Measurements from ENCODE around the gene CISD3. TPM values are rescaled to one million over a fixed set of nuclear protein-coding genes. Genes with fewer than 3 reads are reported as not detected.
A peak's percentile ranks its signal among the peaks of the same experiment; 100 is the strongest.

CISD3 gene
- 1 to 10 TPM; 4.5 to 9.0 TPM for total RNA-seq
- 100 to 1,000 TPM in 1 of 2 donors, 10 to 100 TPM in 1; 65.6 to 152 TPM for polyA plus RNA-seq

DNA sequence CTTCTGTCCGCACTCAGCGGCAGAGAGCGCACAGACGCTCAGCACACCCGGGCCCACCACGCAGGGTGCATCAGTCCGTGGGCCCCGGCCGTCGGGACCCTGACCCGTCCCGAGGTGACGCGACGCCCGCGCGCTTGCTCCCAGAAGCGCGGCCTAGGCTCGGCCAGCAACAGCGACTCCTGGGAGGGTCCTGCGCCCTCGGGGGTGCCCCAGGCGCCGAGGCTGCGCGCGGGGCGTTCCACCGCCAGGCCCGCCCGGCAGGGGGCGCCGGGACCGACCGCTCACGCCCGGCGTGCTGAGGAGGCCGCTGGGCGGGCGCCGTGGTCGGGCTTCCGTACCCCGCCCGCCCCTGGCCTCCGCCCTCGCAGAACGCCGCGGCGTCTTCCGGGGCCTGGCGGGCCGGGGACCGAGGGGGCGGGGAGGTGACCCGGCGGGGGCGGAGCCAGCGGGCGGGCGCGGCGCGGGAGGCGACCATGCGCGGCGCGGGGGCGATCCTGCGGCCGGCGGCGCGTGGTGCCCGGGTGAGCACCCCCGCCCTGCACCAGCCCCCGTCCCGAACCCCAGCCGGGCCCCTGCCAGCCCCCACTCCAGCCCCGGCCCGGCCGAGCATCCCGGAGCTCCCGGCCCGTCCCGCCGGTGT lies at the start of gene CISD3:
Gene CISD3, plus strand, starts transcription at position 456 of the 640 bp plus-strand sequence. Its CDS starts 18 bp downstream, at position 474.
- Histone ChIP-seq H3K36me3 (ENCODE audit: control insufficient read depth in 4 of 4, insufficient read depth in 3 of 4, low read depth in 1 of 4, low read length in 3 of 4) (peaks cover 0 to 3% (median 1%) of the 10 kb centered on the region in 4 donors), H3K4me1 (ENCODE audit: control insufficient read depth in 4 of 4, insufficient read depth in 4 of 4, low read length in 3 of 4) (peaks cover 17 to 44% (median 33%) of the 10 kb centered on the region in 4 donors), H3K9ac (ENCODE audit: low read depth in 1 of 2, low read length in 2 of 2) (peak within 1 kb of the TSS; percentile 93 to 97), H3K9me3 (ENCODE audit: control insufficient read depth in 4 of 4, low read length in 3 of 4) (no peaks in the 10 kb centered on the region), H3K4me3 (ENCODE audit: low read depth in 1 of 3, low read length in 3 of 3) (peak within 1 kb of the TSS; percentile 87 to 98 (median 95)), H3K27ac (ENCODE audit: low read depth in 1 of 2, low read length in 2 of 2) (peak within 1 kb of the TSS; percentile 98), H3K27me3 (ENCODE audit: control insufficient read depth in 4 of 4, insufficient read depth in 4 of 4, low read length in 3 of 4) (no peaks in the 10 kb centered on the region)
- peak; percentile 87 for DNase-seq (ENCODE audit: low spot score)
- under 1% methylated on average over 92 of the region's 92 CpGs for WGBS
- TF ChIP-seq, protein P1, sequence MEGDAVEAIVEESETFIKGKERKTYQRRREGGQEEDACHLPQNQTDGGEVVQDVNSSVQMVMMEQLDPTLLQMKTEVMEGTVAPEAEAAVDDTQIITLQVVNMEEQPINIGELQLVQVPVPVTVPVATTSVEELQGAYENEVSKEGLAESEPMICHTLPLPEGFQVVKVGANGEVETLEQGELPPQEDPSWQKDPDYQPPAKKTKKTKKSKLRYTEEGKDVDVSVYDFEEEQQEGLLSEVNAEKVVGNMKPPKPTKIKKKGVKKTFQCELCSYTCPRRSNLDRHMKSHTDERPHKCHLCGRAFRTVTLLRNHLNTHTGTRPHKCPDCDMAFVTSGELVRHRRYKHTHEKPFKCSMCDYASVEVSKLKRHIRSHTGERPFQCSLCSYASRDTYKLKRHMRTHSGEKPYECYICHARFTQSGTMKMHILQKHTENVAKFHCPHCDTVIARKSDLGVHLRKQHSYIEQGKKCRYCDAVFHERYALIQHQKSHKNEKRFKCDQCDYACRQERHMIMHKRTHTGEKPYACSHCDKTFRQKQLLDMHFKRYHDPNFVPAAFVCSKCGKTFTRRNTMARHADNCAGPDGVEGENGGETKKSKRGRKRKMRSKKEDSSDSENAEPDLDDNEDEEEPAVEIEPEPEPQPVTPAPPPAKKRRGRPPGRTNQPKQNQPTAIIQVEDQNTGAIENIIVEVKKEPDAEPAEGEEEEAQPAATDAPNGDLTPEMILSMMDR (IDR thresholded peaks at IDR 0.05; ENCODE audit: low read depth, low read length, missing input control), result peak; percentile 79
- TF ChIP-seq RAD21 (IDR thresholded peaks at IDR 0.05), result peak in 1 of 2 donors; percentile 35
- TF ChIP-seq, protein P2, sequence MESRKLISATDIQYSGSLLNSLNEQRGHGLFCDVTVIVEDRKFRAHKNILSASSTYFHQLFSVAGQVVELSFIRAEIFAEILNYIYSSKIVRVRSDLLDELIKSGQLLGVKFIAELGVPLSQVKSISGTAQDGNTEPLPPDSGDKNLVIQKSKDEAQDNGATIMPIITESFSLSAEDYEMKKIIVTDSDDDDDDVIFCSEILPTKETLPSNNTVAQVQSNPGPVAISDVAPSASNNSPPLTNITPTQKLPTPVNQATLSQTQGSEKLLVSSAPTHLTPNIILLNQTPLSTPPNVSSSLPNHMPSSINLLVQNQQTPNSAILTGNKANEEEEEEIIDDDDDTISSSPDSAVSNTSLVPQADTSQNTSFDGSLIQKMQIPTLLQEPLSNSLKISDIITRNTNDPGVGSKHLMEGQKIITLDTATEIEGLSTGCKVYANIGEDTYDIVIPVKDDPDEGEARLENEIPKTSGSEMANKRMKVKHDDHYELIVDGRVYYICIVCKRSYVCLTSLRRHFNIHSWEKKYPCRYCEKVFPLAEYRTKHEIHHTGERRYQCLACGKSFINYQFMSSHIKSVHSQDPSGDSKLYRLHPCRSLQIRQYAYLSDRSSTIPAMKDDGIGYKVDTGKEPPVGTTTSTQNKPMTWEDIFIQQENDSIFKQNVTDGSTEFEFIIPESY (IDR thresholded peaks at IDR 0.05), result no peak

GRCh38 chr17:38681096-38681495 lies 49.0 kb upstream of the CISD3 start:
- TF ChIP-seq JUND (IDR thresholded peaks at IDR 0.05) (no peak), SP1 (IDR thresholded peaks at IDR 0.05) (no peak), REST (IDR thresholded peaks at IDR 0.05) (no peak), NR2F2 (IDR thresholded peaks at IDR 0.05) (no peak), YY1 (IDR thresholded peaks at IDR 0.05) (no peak), EGR1 (IDR thresholded peaks at IDR 0.05; ENCODE audit: low read depth in 2 of 2) (no peak), FOXA2 (IDR thresholded peaks at IDR 0.05) (no peak), MAX (IDR thresholded peaks at IDR 0.05) (no peak), TAF1 (conservative IDR thresholded peaks at IDR 0.05) (no peak), GABPA (IDR thresholded peaks at IDR 0.05 in 1 of 2, conservative IDR thresholded peaks at IDR 0.05 in 1 of 2) (no peak), FOXA1 (IDR thresholded peaks at IDR 0.05) (no peak), RXRA (IDR thresholded peaks at IDR 0.05) (no peak), HNF4A (conservative IDR thresholded peaks at IDR 0.05) (no peak), HNF4G (IDR thresholded peaks at IDR 0.05) (no peak), RAD21 (IDR thresholded peaks at IDR 0.05) (no peak)
- TF ChIP-seq, protein P3, sequence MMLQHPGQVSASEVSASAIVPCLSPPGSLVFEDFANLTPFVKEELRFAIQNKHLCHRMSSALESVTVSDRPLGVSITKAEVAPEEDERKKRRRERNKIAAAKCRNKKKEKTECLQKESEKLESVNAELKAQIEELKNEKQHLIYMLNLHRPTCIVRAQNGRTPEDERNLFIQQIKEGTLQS (IDR thresholded peaks at IDR 0.05), result no peak
- TF ChIP-seq, protein P2 (IDR thresholded peaks at IDR 0.05), result no peak
- TF ChIP-seq, protein P1 (IDR thresholded peaks at IDR 0.05; ENCODE audit: low read depth, low read length, missing input control), result no peak
- H3K36me3 ChIP-seq (ENCODE audit: control insufficient read depth in 4 of 4, insufficient read depth in 3 of 4, low read depth in 1 of 4, low read length in 3 of 4), result no peaks in the 10 kb centered on the region
- no peak for DNase-seq (ENCODE audit: low spot score)
- no peak overlapping the region for H3K4me3 ChIP-seq (ENCODE audit: low read depth in 1 of 3, low read length in 3 of 3)
- H3K27ac ChIP-seq (ENCODE audit: low read depth in 1 of 2, low read length in 2 of 2), result no peak overlapping the region
- H3K27me3 ChIP-seq (ENCODE audit: control insufficient read depth in 4 of 4, insufficient read depth in 4 of 4, low read length in 3 of 4), result no peaks in the 10 kb centered on the region
- H3K9me3 ChIP-seq (ENCODE audit: control insufficient read depth in 4 of 4, low read length in 3 of 4), result no peaks in the 10 kb centered on the region
- WGBS, result 85% methylated on average over 3 of the region's 3 CpGs
- no peak overlapping the region for H3K9ac ChIP-seq (ENCODE audit: low read depth in 1 of 2, low read length in 2 of 2)
- peaks cover 0 to 3% (median 0%) of the 10 kb centered on the region in 4 donors for H3K4me1 ChIP-seq (ENCODE audit: control insufficient read depth in 4 of 4, insufficient read depth in 4 of 4, low read length in 3 of 4)

Data from liver (tissue), 9 donors.